Measurements from ENCODE around the gene ALDH18A1. TPM values are rescaled to one million over a fixed set of nuclear protein-coding genes. Genes with fewer than 3 reads are reported as not detected.

The ALDH18A1 gene
- total RNA-seq, 1 experiment from 2014 or later, result 105 TPM

DNA sequence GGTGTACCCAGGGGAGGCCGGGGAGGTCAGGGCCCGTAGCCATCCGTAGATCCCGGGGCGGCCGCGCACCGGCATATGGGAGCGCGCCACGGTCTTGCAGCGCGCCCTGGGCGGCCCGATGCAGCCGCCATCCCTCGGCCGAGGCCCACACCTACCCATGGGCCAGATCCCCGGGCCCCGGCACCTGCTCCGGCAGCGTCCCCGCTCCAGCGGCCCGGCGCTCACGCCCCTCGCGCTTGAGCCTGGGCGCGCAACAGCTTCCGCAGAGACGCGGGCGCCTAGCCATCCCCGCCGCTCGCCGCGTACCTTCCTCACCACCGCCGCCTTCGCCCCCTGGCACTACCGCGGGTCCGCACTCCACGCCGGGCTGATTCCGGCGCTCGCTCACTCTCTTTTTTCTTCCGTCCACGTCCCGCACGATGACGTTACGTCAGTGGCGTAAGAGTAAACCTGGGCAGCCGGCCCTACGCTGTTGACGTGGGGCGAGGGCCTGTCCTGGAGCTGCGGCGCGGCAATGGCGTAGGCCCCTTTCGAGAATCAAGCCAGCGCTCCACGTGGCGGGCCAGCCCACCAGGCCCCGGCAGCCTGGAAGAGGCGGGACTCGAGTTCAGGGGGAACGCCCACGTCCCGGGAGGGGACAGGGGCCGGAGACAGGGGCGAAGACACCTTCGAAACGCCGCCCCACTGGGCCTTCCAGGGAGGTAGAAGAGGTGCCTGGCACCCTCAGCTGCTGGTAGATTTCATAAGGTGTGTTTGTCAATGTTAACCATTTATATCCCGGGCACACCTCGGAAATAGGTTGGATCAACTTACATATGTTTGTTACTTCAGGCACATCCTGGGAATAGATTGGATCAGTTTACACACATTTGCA lies at the start of gene ALDH18A1 (continued):
- TF ChIP-seq, protein P1, sequence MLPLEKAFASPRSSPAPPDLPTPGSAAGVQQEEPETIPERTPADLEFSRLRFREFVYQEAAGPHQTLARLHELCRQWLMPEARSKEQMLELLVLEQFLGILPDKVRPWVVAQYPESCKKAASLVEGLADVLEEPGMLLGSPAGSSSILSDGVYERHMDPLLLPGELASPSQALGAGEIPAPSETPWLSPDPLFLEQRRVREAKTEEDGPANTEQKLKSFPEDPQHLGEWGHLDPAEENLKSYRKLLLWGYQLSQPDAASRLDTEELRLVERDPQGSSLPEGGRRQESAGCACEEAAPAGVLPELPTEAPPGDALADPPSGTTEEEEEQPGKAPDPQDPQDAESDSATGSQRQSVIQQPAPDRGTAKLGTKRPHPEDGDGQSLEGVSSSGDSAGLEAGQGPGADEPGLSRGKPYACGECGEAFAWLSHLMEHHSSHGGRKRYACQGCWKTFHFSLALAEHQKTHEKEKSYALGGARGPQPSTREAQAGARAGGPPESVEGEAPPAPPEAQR (CRISPR knock-in tag; IDR thresholded peaks at IDR 0.05), result no peak
- no peak for TF ChIP-seq CTCF (IDR thresholded peaks at IDR 0.05)
- TF ChIP-seq ZNF219 (CRISPR knock-in tag; IDR thresholded peaks at IDR 0.05; ENCODE audit: borderline replicate concordance), result 0 out of 2 replicates have a peak, but pooled peaks have one; percentile 25
- peak; percentile 74; the same call in 1 of the 2 replicates for TF ChIP-seq ZNF121 (CRISPR knock-in tag; IDR thresholded peaks at IDR 0.05)
- no peak for TF ChIP-seq GTF2I (CRISPR knock-in tag; conservative IDR thresholded peaks at IDR 0.05)
- TF ChIP-seq CDX4 (CRISPR knock-in tag; IDR thresholded peaks at IDR 0.05; ENCODE audit: borderline replicate concordance), result no peak
- TF ChIP-seq TCF7 (CRISPR knock-in tag; IDR thresholded peaks at IDR 0.05; ENCODE audit: low read depth), result no peak
- no peak for TF ChIP-seq AR (CRISPR knock-in tag; IDR thresholded peaks at IDR 0.05)
- TF ChIP-seq, protein P2, sequence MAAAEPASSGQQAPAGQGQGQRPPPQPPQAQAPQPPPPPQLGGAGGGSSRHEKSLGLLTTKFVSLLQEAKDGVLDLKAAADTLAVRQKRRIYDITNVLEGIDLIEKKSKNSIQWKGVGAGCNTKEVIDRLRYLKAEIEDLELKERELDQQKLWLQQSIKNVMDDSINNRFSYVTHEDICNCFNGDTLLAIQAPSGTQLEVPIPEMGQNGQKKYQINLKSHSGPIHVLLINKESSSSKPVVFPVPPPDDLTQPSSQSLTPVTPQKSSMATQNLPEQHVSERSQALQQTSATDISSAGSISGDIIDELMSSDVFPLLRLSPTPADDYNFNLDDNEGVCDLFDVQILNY (CRISPR knock-in tag; IDR thresholded peaks at IDR 0.05), result no peak
- TF ChIP-seq FOXK1 (CRISPR knock-in tag; IDR thresholded peaks at IDR 0.05), result peak; percentile 63; the same call in 1 of the 2 replicates
- TF ChIP-seq ZNF317 (CRISPR knock-in tag; IDR thresholded peaks at IDR 0.05; ENCODE audit: borderline replicate concordance, low read depth), result no peak
- no peak for TF ChIP-seq MYBL2 (CRISPR knock-in tag; IDR thresholded peaks at IDR 0.05)
- no peak for TF ChIP-seq ZNF416 (CRISPR knock-in tag; IDR thresholded peaks at IDR 0.05)
- TF ChIP-seq NR2C2 (CRISPR knock-in tag; IDR thresholded peaks at IDR 0.05), result no peak
- TF ChIP-seq, protein P3, sequence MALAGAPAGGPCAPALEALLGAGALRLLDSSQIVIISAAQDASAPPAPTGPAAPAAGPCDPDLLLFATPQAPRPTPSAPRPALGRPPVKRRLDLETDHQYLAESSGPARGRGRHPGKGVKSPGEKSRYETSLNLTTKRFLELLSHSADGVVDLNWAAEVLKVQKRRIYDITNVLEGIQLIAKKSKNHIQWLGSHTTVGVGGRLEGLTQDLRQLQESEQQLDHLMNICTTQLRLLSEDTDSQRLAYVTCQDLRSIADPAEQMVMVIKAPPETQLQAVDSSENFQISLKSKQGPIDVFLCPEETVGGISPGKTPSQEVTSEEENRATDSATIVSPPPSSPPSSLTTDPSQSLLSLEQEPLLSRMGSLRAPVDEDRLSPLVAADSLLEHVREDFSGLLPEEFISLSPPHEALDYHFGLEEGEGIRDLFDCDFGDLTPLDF (CRISPR knock-in tag; IDR thresholded peaks at IDR 0.05), result no peak
- TF ChIP-seq CBFB (CRISPR knock-in tag; IDR thresholded peaks at IDR 0.05; ENCODE audit: low read depth), result no peak
- 0 out of 2 replicates have a peak, but pooled peaks have one; percentile 50 for TF ChIP-seq KAT7 (CRISPR knock-in tag; IDR thresholded peaks at IDR 0.05; ENCODE audit: borderline replicate concordance)
- no peak for TF ChIP-seq ZNF232 (CRISPR knock-in tag; IDR thresholded peaks at IDR 0.05)
- TF ChIP-seq SMAD4 (CRISPR knock-in tag; IDR thresholded peaks at IDR 0.05), result 0 out of 2 replicates have a peak, but pooled peaks have one; percentile 13
- no peak for TF ChIP-seq ZNF138 (CRISPR knock-in tag; conservative IDR thresholded peaks at IDR 0.05)
- no peak; the same call in 1 of the 2 replicates for TF ChIP-seq TEAD1 (CRISPR knock-in tag; IDR thresholded peaks at IDR 0.05)
- TF ChIP-seq NR1H2 (CRISPR knock-in tag; IDR thresholded peaks at IDR 0.05), result no peak
- TF ChIP-seq, protein P4, sequence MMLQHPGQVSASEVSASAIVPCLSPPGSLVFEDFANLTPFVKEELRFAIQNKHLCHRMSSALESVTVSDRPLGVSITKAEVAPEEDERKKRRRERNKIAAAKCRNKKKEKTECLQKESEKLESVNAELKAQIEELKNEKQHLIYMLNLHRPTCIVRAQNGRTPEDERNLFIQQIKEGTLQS (CRISPR knock-in tag; conservative IDR thresholded peaks at IDR 0.05), result no peak
- TF ChIP-seq CREM (CRISPR knock-in tag; IDR thresholded peaks at IDR 0.05), result peak; percentile 40; the same call in 1 of the 2 replicates
- TF ChIP-seq MLX (CRISPR knock-in tag; IDR thresholded peaks at IDR 0.05), result no peak

Data from WTC11 (cell line).